ENCODE data around the gene UGCG. TPM values are rescaled to one million over a fixed set of nuclear protein-coding genes. Genes with fewer than 3 reads are reported as not detected.
"Not testable (repeated sequence)": the region's sequence is repeated elsewhere in the genome, so short reads cannot be mapped to it uniquely, and the experiment has no call there.

The UGCG gene
- total and polyA plus RNA-seq, 2 of the 8 experiments (the other 6 are each of a cell fraction or from before 2014, with no cell fraction given) = 14.9 to 34.0 TPM

DNA sequence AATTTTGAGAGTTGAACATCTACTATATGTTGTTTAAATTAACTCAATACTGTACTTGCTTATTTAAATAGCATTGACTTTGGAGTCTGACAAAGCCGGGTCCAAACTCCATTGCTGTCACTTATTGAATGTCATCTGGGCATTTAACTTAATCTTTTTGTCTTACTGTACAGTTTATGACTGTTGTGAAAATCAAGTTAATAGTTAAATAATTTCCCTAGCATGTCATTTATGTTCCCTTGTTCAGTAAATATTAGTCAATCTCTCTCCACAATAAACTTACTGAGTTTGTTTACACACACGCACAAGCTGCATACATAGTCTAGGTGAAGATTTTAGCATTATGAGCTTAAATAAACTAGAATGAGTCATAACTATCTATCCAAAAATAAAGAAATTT, 6.3 kb upstream of the UGCG start (continued):
- TF ChIP-seq CBX8 (IDR thresholded peaks at IDR 0.05; ENCODE audit: borderline replicate concordance, low read depth, low read length) = no peak
- TF ChIP-seq, protein P1, sequence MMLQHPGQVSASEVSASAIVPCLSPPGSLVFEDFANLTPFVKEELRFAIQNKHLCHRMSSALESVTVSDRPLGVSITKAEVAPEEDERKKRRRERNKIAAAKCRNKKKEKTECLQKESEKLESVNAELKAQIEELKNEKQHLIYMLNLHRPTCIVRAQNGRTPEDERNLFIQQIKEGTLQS (IDR thresholded peaks at IDR 0.05; ENCODE audit: insufficient read depth, low read depth, low read length) = no peak
- no peak for TF ChIP-seq TAF7 (optimal IDR thresholded peaks at IDR 0.05; ENCODE audit: borderline replicate concordance, low read depth, low read length)

DNA sequence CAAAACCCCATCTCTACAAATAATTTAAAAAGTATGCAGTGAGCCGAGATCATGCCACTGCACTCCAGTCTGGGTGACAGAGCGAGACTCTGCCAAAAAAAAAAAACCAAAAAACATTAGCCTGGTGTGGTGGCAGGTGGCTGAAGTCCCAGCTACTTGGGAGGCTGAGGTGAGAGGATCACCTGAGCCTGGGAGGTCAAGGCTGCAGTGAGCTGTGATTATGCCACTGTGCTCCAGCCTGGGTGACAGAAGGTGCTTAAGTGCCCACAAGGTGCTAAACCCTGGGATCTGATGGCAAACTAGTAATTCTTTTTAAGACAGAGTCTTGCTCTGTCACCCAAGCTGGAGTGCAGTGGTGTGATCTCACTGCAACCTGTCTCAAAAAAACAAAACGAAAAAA, 5.7 kb upstream of the UGCG start:
- CTCF ChIA-PET (ENCODE audit: partially characterized antibody); H2AFZ ChIP-seq (ENCODE audit: low read length); H2BK120ac ChIP-seq (replicated peaks; ENCODE audit: low read depth, low read length); H2BK5ac ChIP-seq (ENCODE audit: low read depth, low read length); H3K23me2 ChIP-seq (ENCODE audit: low read depth, low read length); H3K4me1 ChIP-seq (replicated peaks in 1 of 4; ENCODE audit: control insufficient read depth in 3 of 4, insufficient read depth in 4 of 4, low read length in 3 of 4); H2BK15ac ChIP-seq (ENCODE audit: low read length); H3K9me3 ChIP-seq (ENCODE audit: insufficient read depth in 2 of 2, low read depth in 1 of 2, low read length in 1 of 2); H3K56ac ChIP-seq (replicated peaks; ENCODE audit: insufficient read length, low read depth, low read length); H2AK5ac ChIP-seq (ENCODE audit: low read depth, low read length); H4K20me1 ChIP-seq (replicated peaks in 1 of 2; ENCODE audit: control insufficient read depth in 1 of 2, insufficient read depth in 2 of 2, low read length in 2 of 2); H3K4me3 ChIP-seq (ENCODE audit: extremely low read depth in 1 of 4, insufficient read depth in 2 of 4, low read depth in 3 of 4, low read length in 4 of 4); H3K27ac ChIP-seq (ENCODE audit: low read depth, low read length); H4K91ac ChIP-seq (replicated peaks; ENCODE audit: insufficient read length, low read length); H3K4ac ChIP-seq (replicated peaks; ENCODE audit: insufficient read length, low read depth, low read length); H4K8ac ChIP-seq (ENCODE audit: extremely low read depth, insufficient read depth, low read length); H3K4me2 ChIP-seq (ENCODE audit: insufficient read depth in 1 of 2, low read depth in 2 of 2, low read length in 2 of 2); H3K79me2 ChIP-seq (ENCODE audit: control insufficient read depth in 1 of 2, insufficient read depth in 2 of 2, low read length in 2 of 2); H2BK12ac ChIP-seq (ENCODE audit: low read depth, low read length); H2BK20ac ChIP-seq (ENCODE audit: low read length); H3K23ac ChIP-seq (ENCODE audit: insufficient read length); H3K79me1 ChIP-seq (ENCODE audit: low read depth, low read length); H3K9ac ChIP-seq (replicated peaks in 1 of 4; ENCODE audit: extremely low read depth in 1 of 4, low read depth in 3 of 4, low read length in 3 of 4); DNase-seq (ENCODE audit: low read depth in 1 of 2, low spot score in 2 of 2); H3K18ac ChIP-seq (ENCODE audit: extremely low read depth, low read length); H4K5ac ChIP-seq (ENCODE audit: insufficient read length, low read depth, low read length); H3K27me3 ChIP-seq (replicated peaks in 1 of 4; ENCODE audit: control insufficient read depth in 3 of 4, extremely low read depth in 1 of 4, insufficient read depth in 3 of 4, low read length in 3 of 4); FAIRE-seq; H3K14ac ChIP-seq (ENCODE audit: insufficient read length); POLR2A ChIA-PET (ENCODE audit: partially characterized antibody); H3K36me3 ChIP-seq (ENCODE audit: control insufficient read depth in 2 of 4, insufficient read depth in 4 of 4, low read length in 3 of 4): not testable (repeated sequence)
- WGBS, 2 experiments (ENCODE audit: extremely low coverage in 1 of 2, insufficient coverage in 1 of 2, insufficient read length in 1 of 2, insufficient replicate concordance in 2 of 2, low coverage in 1 of 2, low lambda C conversion rate in 2 of 2, missing lambda C conversion rate in 1 of 2) = 79% methylated on average over 3 of the region's 3 CpGs; no CpG with 5 or more reads in 1 of the 2 experiments

Data from H1 (cell line).